Transverse colon (tissue), 4 donors: ENCODE results near the gene ZBTB38.

Experiments
- CTCF ChIP-seq, 5 experiments: fragments of 200-600 bp in 3 of 5; fragments of 450-650 bp in 2 of 5; sonication (generic) in 3 of 5; IDR thresholded peaks; 1 replicate in 2 of 5; 2 replicates in 3 of 5; pipeline ENCODE4 v1.5.1; 2016 to 2017; ENCODE audit warnings: antibody characterized with exemption in 5 of 5, inconsistent platforms in 3 of 5, mild to moderate bottlenecking in 2 of 5, moderate library complexity in 1 of 5
- EP300 ChIP-seq: sonication (generic); formaldehyde crosslinking; IDR thresholded peaks from one replicate; pipeline ENCODE4 v1.6.1; 2017; ENCODE audit warnings: antibody characterized with exemption, low read depth
- POLR2A ChIP-seq: fragments of 450-650 bp; IDR thresholded peaks from one replicate; pipeline ENCODE4 v1.6.1; 2016; ENCODE audit warnings: antibody characterized with exemption, mild to moderate bottlenecking, moderate library complexity
- POLR2AphosphoS5 ChIP-seq, 3 donors: sonication (generic); formaldehyde crosslinking; IDR thresholded peaks; one replicate each; pipeline ENCODE4 v1.6.1; 2016; ENCODE audit warnings: antibody characterized with exemption in 3 of 3

- TF ChIP-seq POLR2AphosphoS5 (IDR thresholded peaks at IDR 0.05), result no peak
- TF ChIP-seq CTCF (IDR thresholded peaks at IDR 0.05), result no peak
- TF ChIP-seq POLR2A, result peak; percentile 43
- TF ChIP-seq EP300, result no peak
These were observed 21.9 kb upstream of the ZBTB38 start for GRCh38 chr3:141346418-141346817.
